SU-DHL-6 (cell line): Measurements from ENCODE around the gene TRAPPC6A.

Source experiments
- CTCF ChIP-seq: fragments of 200-600 bp; sonication (generic); IDR thresholded peaks from one replicate; pipeline ENCODE4 v1.5.1; 2017; ENCODE audit warnings: antibody characterized with exemption, mild to moderate bottlenecking, low read length, moderate library complexity; ENCODE audit not compliant: insufficient read depth, poor library complexity, severe bottlenecking
- EZH2phosphoT487 ChIP-seq: fragments of 200-600 bp; sonication (generic), shearing (Covaris generic); conservative IDR thresholded peaks from 2 replicates; pipeline ENCODE4 v1.6.1; 2018; ENCODE audit warnings: mild to moderate bottlenecking, antibody characterized with exemption, low read length, moderate library complexity, mixed read lengths

GRCh38 chr19:45124021-45124420 lies 54.0 kb downstream of the TRAPPC6A start:
- TF ChIP-seq CTCF (no peak), EZH2phosphoT487 (no peak)
